GM23338 (cell line): ENCODE measurements around the gene SAP130. TPM values are rescaled to one million over a fixed set of nuclear protein-coding genes. Genes with fewer than 3 reads are reported as not detected.

Experiments
- ATAC-seq: fragments of 200-7000 bp; cut with Tn5 transposase; 3 replicates; pipeline ENCODE4 v1.9.1; 2020
- DNase-seq: peaks from one replicate; pipeline ENCODE4 v3.0.0-alpha.2; 2015; ENCODE audit warnings: low spot score
- H2AFZ ChIP-seq: fragments of 200-600 bp; sonication (generic); 2 replicates; pipeline ENCODE4 v1.8.0; 2016; ENCODE audit warnings: antibody characterized with exemption, mild to moderate bottlenecking, moderate library complexity
- H3F3A ChIP-seq: fragments of 200-600 bp; sonication (generic); replicated peaks from 2 replicates; pipeline ENCODE4 v1.8.0; 2017; ENCODE audit warnings: antibody characterized with exemption, mixed run types, low read depth
- H3K27ac ChIP-seq: fragments of 200-600 bp; sonication (generic); 2 replicates; pipeline ENCODE4 v1.6.1; 2016; ENCODE audit warnings: low read depth
- H3K27me3 ChIP-seq: fragments of 200-600 bp; sonication (generic); 2 replicates; pipeline ENCODE4 v1.8.0; 2016; ENCODE audit warnings: mild to moderate bottlenecking, mixed run types, moderate library complexity; ENCODE audit not compliant: insufficient read depth
- H3K36me3 ChIP-seq: fragments of 200-600 bp; sonication (generic); 2 replicates; pipeline ENCODE4 v1.8.0; 2016; ENCODE audit warnings: mild to moderate bottlenecking; ENCODE audit not compliant: insufficient read depth
- H3K4me1 ChIP-seq: fragments of 200-600 bp; sonication (generic); 2 replicates; pipeline ENCODE4 v1.8.0; 2016; ENCODE audit warnings: mild to moderate bottlenecking, moderate library complexity; ENCODE audit not compliant: insufficient read depth
- H3K4me2 ChIP-seq: fragments of 200-600 bp; sonication (generic); 2 replicates; pipeline ENCODE4 v1.7.1; 2017; ENCODE audit warnings: mixed run types
- H3K4me3 ChIP-seq: fragments of 200-600 bp; sonication (generic); 2 replicates; pipeline ENCODE4 v1.6.1; 2016; ENCODE audit warnings: mixed run types
- H3K79me2 ChIP-seq: fragments of 200-600 bp; sonication (generic); replicated peaks from 2 replicates; pipeline ENCODE4 v1.8.0; 2017; ENCODE audit warnings: mild to moderate bottlenecking; ENCODE audit not compliant: insufficient read depth
- H3K9me2 ChIP-seq: fragments of 200-600 bp; sonication (generic); 2 replicates; pipeline ENCODE4 v1.8.0; 2017; ENCODE audit not compliant: insufficient read depth
- H4K20me1 ChIP-seq: fragments of 200-600 bp; sonication (generic); replicated peaks from 2 replicates; pipeline ENCODE4 v1.8.0; 2017; ENCODE audit warnings: mild to moderate bottlenecking; ENCODE audit not compliant: insufficient read depth
- H3K27ac Mint-ChIP-seq: 2 replicates; pipeline ENCODE4 v1.8.0; 2020; ENCODE audit warnings: inconsistent platforms, mild to moderate bottlenecking, moderate library complexity, mixed read lengths
- H3K27me3 Mint-ChIP-seq: 3 replicates; pipeline ENCODE4 v1.8.0; 2022; ENCODE audit warnings: low read depth, mild to moderate bottlenecking, moderate library complexity, mixed read lengths, inconsistent platforms; ENCODE audit not compliant: insufficient read depth, poor library complexity
- H3K36me3 Mint-ChIP-seq: 3 replicates; pipeline ENCODE4 v1.8.0; 2021; ENCODE audit warnings: low read depth, mild to moderate bottlenecking, inconsistent platforms, moderate library complexity, mixed read lengths
- H3K4me1 Mint-ChIP-seq: 3 replicates; pipeline ENCODE4 v1.8.0; 2020; ENCODE audit warnings: mild to moderate bottlenecking, inconsistent platforms, mixed read lengths
- H3K4me3 Mint-ChIP-seq: 3 replicates; pipeline ENCODE4 v1.8.0; 2021; ENCODE audit warnings: moderate library complexity, mild to moderate bottlenecking, inconsistent platforms, mixed read lengths
- H3K9me3 Mint-ChIP-seq: 3 replicates; pipeline ENCODE4 v1.8.0; 2020; ENCODE audit warnings: moderate library complexity, mild to moderate bottlenecking, inconsistent platforms, mixed read lengths
- CREB1 ChIP-seq: fragments of 250-450 bp; sonication (Bioruptor Pico); IDR thresholded peaks from 2 replicates; pipeline ENCODE4 v1.5.0; 2020; ENCODE audit warnings: low read depth, mild to moderate bottlenecking, moderate library complexity
- ETS1 ChIP-seq: IDR thresholded peaks from 2 replicates; pipeline ENCODE4 v1.6.1; 2016; ENCODE audit warnings: antibody characterized with exemption
- EZH2phosphoT487 ChIP-seq: fragments of 200-600 bp; sonication (generic); IDR thresholded peaks from one replicate; pipeline ENCODE4 v1.8.1; 2018; ENCODE audit warnings: antibody characterized with exemption; ENCODE audit not compliant: unreplicated experiment
- POLR2AphosphoS5 ChIP-seq: IDR thresholded peaks from 2 replicates; pipeline ENCODE4 v1.6.1; 2016; ENCODE audit warnings: antibody characterized with exemption, low read depth
- REST ChIP-seq: IDR thresholded peaks from one replicate; pipeline ENCODE4 v1.6.1; 2018; ENCODE audit warnings: antibody characterized with exemption; ENCODE audit not compliant: unreplicated experiment
- STAT1 ChIP-seq: IDR thresholded peaks from one replicate; pipeline ENCODE4 v1.6.1; 2016; ENCODE audit warnings: antibody characterized with exemption; ENCODE audit not compliant: unreplicated experiment
- ZNF114 ChIP-seq: fragments of 250-450 bp; sonication (Bioruptor Pico); IDR thresholded peaks from 2 replicates; pipeline ENCODE4 v1.5.0; 2020; ENCODE audit warnings: mild to moderate bottlenecking, moderate library complexity
- ZNF331 ChIP-seq: fragments of 250-450 bp; sonication (Bioruptor Pico); IDR thresholded peaks from 2 replicates; pipeline ENCODE4 v1.5.0; 2020; ENCODE audit warnings: low read depth, mild to moderate bottlenecking, moderate library complexity
- ZNF462 ChIP-seq: fragments of 250-450 bp; sonication (Bioruptor Pico); IDR thresholded peaks from 2 replicates; pipeline ENCODE4 v1.5.0; 2020; ENCODE audit warnings: mild to moderate bottlenecking, moderate library complexity
- polyA plus RNA-seq: library from polyadenylated mRNA; unstranded; fragments of >200 nt; fragmentation: Nextera tagmentation; extraction: Ambion mirVana; gene quantifications from 2 replicates; pipeline ENCODE4 v1.2.1, GENCODE V29; 2016
- total RNA-seq: library from RNA; depleted of rRNA; stranded (reverse); fragments of >200 nt; shearing (Covaris generic); gene quantifications from 2 replicates; pipeline ENCODE4 v1.2.3, GENCODE V29; 2014

The SAP130 gene
- total and polyA plus RNA-seq, 2 experiments from 2014 or later: 19.5 to 35.1 TPM

- no peaks in the 10 kb centered on the region for H3K79me2 ChIP-seq
- DNase-seq (no peak), ATAC-seq (no peak)
- H3K4me3 ChIP-seq: no peak overlapping the region
- no peak overlapping the region for H2AFZ ChIP-seq
- H3K9me3 Mint-ChIP-seq: peaks cover 36% of the 10 kb centered on the region
- no peak overlapping the region for H3K4me2 ChIP-seq
- H3K4me3 Mint-ChIP-seq: no peak overlapping the region
- peaks cover 9% of the 10 kb centered on the region for H3K36me3 Mint-ChIP-seq
- peaks cover 5% of the 10 kb centered on the region; the same call in 1 of the 2 replicates for H3K4me1 ChIP-seq
- H3K27ac Mint-ChIP-seq: no peak overlapping the region
- peaks cover 9% of the 10 kb centered on the region; the same call in 1 of the 2 replicates for H3K36me3 ChIP-seq
- no peak overlapping the region for H3K27ac ChIP-seq
- peaks cover 10% of the 10 kb centered on the region for H3K27me3 Mint-ChIP-seq
- peaks cover 5% of the 10 kb centered on the region for H3K4me1 Mint-ChIP-seq
- TF ChIP-seq STAT1 (no peak), CREB1 (CRISPR knock-in tag) (no peak)
- no peaks in the 10 kb centered on the region; the same call in 1 of the 2 replicates for H3F3A ChIP-seq
- H3K27me3 ChIP-seq: peaks cover 8% of the 10 kb centered on the region; the same call in 1 of the 2 replicates
- H3K9me2 ChIP-seq: no peaks in the 10 kb centered on the region; the same call in 1 of the 2 replicates
- H4K20me1 ChIP-seq: no peaks in the 10 kb centered on the region
Observed at GRCh38 chr2:128032092-128032491, 4.2 kb upstream of the SAP130 start.

- Histone ChIP-seq H4K20me1 (peaks cover 22% of the 10 kb centered on the region), H3K27ac (no peak overlapping the region), H3K79me2 (peaks cover 32% of the 10 kb centered on the region), H3K4me1 (peaks cover 11% of the 10 kb centered on the region), H2AFZ (peak overlapping the region; percentile 99), H3K27me3 (peaks cover 8% of the 10 kb centered on the region; the same call in 1 of the 2 replicates), H3K9me2 (no peaks in the 10 kb centered on the region; the same call in 1 of the 2 replicates), H3F3A (no peaks in the 10 kb centered on the region; the same call in 1 of the 2 replicates), H3K4me3 (peak overlapping the region; percentile 90), H3K36me3 (peaks cover 8% of the 10 kb centered on the region; the same call in 1 of the 2 replicates), H3K4me2 (peak overlapping the region; percentile 86)
- peaks cover 14% of the 10 kb centered on the region for H3K27me3 Mint-ChIP-seq
- H3K27ac Mint-ChIP-seq: no peak overlapping the region
- peak overlapping the region; percentile 83 for H3K4me3 Mint-ChIP-seq
- DNase-seq: no peak
- H3K4me1 Mint-ChIP-seq: peaks cover 7% of the 10 kb centered on the region
- H3K36me3 Mint-ChIP-seq: peaks cover 10% of the 10 kb centered on the region; the same call in 2 of the 3 replicates
- no peak for ATAC-seq
- H3K9me3 Mint-ChIP-seq: peaks cover 18% of the 10 kb centered on the region
- TF ChIP-seq ZNF331 (CRISPR knock-in tag) (no peak), ZNF462 (CRISPR knock-in tag) (no peak), ETS1 (no peak), ZNF114 (CRISPR knock-in tag) (no peak), POLR2AphosphoS5 (no peak), STAT1 (no peak), REST (no peak), EZH2phosphoT487 (no peak)
Observed at GRCh38 chr2:128028668-128029054, 802 bp upstream of the SAP130 start.
